Renal cortical epithelial cell (primary cell): Measurements from ENCODE around the gene PDIK1L. TPM values are rescaled to one million over a fixed set of nuclear protein-coding genes. Genes with fewer than 3 reads are reported as not detected.

Source experiments
- DNase-seq: peaks from one replicate; pipeline ENCODE4 v3.0.0-alpha.2; 2011; ENCODE audit warnings: low read depth
- total RNA-seq: library from RNA; depleted of rRNA; stranded (reverse); fragments of >200 nt; gene quantifications from 2 replicates; pipeline ENCODE4 v1.2.3, GENCODE V29; 2014

The PDIK1L gene
- total RNA-seq, result 4.7 and 5.6 TPM in 2 replicates

- DNase-seq, result peak; percentile 81
Observed at GRCh38 chr1:26111530-26112406, at the start of gene PDIK1L. Gene PDIK1L, plus strand, starts transcription at chr1:26111824. Its CDS starts 2,485 bp downstream, at chr1:26114309.

GRCh38 chr1:26064553-26064952 is 47.1 kb upstream of the PDIK1L start:
- peak; percentile 95 for DNase-seq

- DNase-seq, result no peak
Observed at GRCh38 chr1:26066160-26066559, 45.5 kb upstream of the PDIK1L start.

- no peak for DNase-seq
Observed at GRCh38 chr1:26066857-26067256, 44.8 kb upstream of the PDIK1L start.

GRCh38 chr1:26067432-26067911 is 44.2 kb upstream of the PDIK1L start, which contains the start of gene TRIM63:
Gene TRIM63, minus strand, starts transcription at chr1:26067630. Its CDS starts 136 bp downstream, at chr1:26067494.
- no peak for DNase-seq

GRCh38 chr1:26069941-26070295 is 41.7 kb upstream of the PDIK1L start:
- no peak for DNase-seq

GRCh38 chr1:26070296-26070962 is 41.2 kb upstream of the PDIK1L start:
- DNase-seq, result no peak

- DNase-seq, result no peak
Observed at GRCh38 chr1:26070963-26071342, 40.7 kb upstream of the PDIK1L start.

- no peak for DNase-seq
Observed at GRCh38 chr1:26072305-26072704, 39.3 kb upstream of the PDIK1L start.

- no peak for DNase-seq
Observed at GRCh38 chr1:26075421-26076144, 36.0 kb upstream of the PDIK1L start.

- DNase-seq, result no peak
Observed at GRCh38 chr1:26077524-26077923, 34.1 kb upstream of the PDIK1L start.

GRCh38 chr1:26078286-26079177 is 33.1 kb upstream of the PDIK1L start:
- DNase-seq, result no peak

- DNase-seq, result no peak
Observed at GRCh38 chr1:26079178-26079563, 32.5 kb upstream of the PDIK1L start.

- DNase-seq, result no peak
Observed at GRCh38 chr1:26079960-26080814, 31.4 kb upstream of the PDIK1L start.

GRCh38 chr1:26081267-26082019 is 30.2 kb upstream of the PDIK1L start:
- DNase-seq, result peak; percentile 75

- no peak for DNase-seq
Observed at GRCh38 chr1:26082020-26082350, 29.6 kb upstream of the PDIK1L start.

GRCh38 chr1:26083208-26083607 is 28.4 kb upstream of the PDIK1L start:
- peak; percentile 57 for DNase-seq

GRCh38 chr1:26084091-26084561 is 27.5 kb upstream of the PDIK1L start:
- DNase-seq, result no peak

- no peak for DNase-seq
Observed at GRCh38 chr1:26084844-26085243, 26.8 kb upstream of the PDIK1L start.

GRCh38 chr1:26089125-26089524 is 22.5 kb upstream of the PDIK1L start:
- DNase-seq, result no peak
